Effector memory CD4-positive, alpha-beta T cell (primary cell): ENCODE data around the gene PIGL.

Experiments
- DNase-seq, 3 donors: peaks; one replicate each; pipeline ENCODE4 v3.0.0-alpha.2; 2020
- H3K27ac ChIP-seq: 2 replicates; pipeline ENCODE4 v1.7.0; 2013; ENCODE audit warnings: mild to moderate bottlenecking, low read length, moderate library complexity; ENCODE audit not compliant: insufficient read depth, poor library complexity, severe bottlenecking
- H3K27me3 ChIP-seq: replicated peaks from 2 replicates; pipeline ENCODE4 v1.7.0; 2013; ENCODE audit warnings: mild to moderate bottlenecking, low read length; ENCODE audit not compliant: insufficient read depth, control insufficient read depth, poor library complexity, severe bottlenecking
- H3K36me3 ChIP-seq: 2 replicates; pipeline ENCODE4 v1.7.0; 2013; ENCODE audit warnings: mild to moderate bottlenecking, low read length, moderate library complexity; ENCODE audit not compliant: control insufficient read depth, insufficient read depth
- H3K4me1 ChIP-seq: 2 replicates; pipeline ENCODE4 v1.7.0; 2013; ENCODE audit warnings: low read length, mild to moderate bottlenecking; ENCODE audit not compliant: control insufficient read depth, insufficient read depth, poor library complexity, severe bottlenecking
- H3K4me3 ChIP-seq: 2 replicates; pipeline ENCODE4 v1.7.0; 2013; ENCODE audit warnings: low read length, low read depth, mild to moderate bottlenecking; ENCODE audit not compliant: insufficient read depth, poor library complexity, severe bottlenecking
- H3K9me3 ChIP-seq: 2 replicates; pipeline ENCODE4 v1.7.0; 2013; ENCODE audit warnings: mild to moderate bottlenecking, low read length, moderate library complexity; ENCODE audit not compliant: control insufficient read depth

The PIGL gene

GRCh38 chr17:16361874-16362273 lies 144.9 kb downstream of the PIGL start:
- H3K9me3 ChIP-seq, result no peaks in the 10 kb centered on the region
- no peaks in the 10 kb centered on the region for H3K27me3 ChIP-seq
- no peak overlapping the region for H3K4me3 ChIP-seq
- no peaks in the 10 kb centered on the region for H3K4me1 ChIP-seq
- no peak overlapping the region for H3K27ac ChIP-seq
- no peak for DNase-seq
- H3K36me3 ChIP-seq, result no peaks in the 10 kb centered on the region

- peak; percentile 41 to 58 (median 43) for DNase-seq
- no peaks in the 10 kb centered on the region for H3K4me1 ChIP-seq
- no peak overlapping the region for H3K4me3 ChIP-seq
- no peaks in the 10 kb centered on the region for H3K9me3 ChIP-seq
- H3K27me3 ChIP-seq, result no peaks in the 10 kb centered on the region
- no peaks in the 10 kb centered on the region for H3K36me3 ChIP-seq
- H3K27ac ChIP-seq, result no peak overlapping the region
Observed at GRCh38 chr17:16363749-16364536, 146.9 kb downstream of the PIGL start.

GRCh38 chr17:16364625-16365024 lies 147.6 kb downstream of the PIGL start:
- Histone ChIP-seq H3K36me3 (no peaks in the 10 kb centered on the region), H3K4me1 (no peaks in the 10 kb centered on the region), H3K4me3 (no peak overlapping the region), H3K27me3 (no peaks in the 10 kb centered on the region), H3K9me3 (no peaks in the 10 kb centered on the region), H3K27ac (no peak overlapping the region)
- no peak for DNase-seq

GRCh38 chr17:16371742-16372141 lies 154.7 kb downstream of the PIGL start:
- Histone ChIP-seq H3K36me3 (no peaks in the 10 kb centered on the region), H3K4me1 (no peaks in the 10 kb centered on the region), H3K27me3 (no peaks in the 10 kb centered on the region), H3K9me3 (no peaks in the 10 kb centered on the region), H3K27ac (no peak overlapping the region), H3K4me3 (no peak overlapping the region)
- no peak for DNase-seq

- no peak overlapping the region for H3K27ac ChIP-seq
- H3K27me3 ChIP-seq, result no peaks in the 10 kb centered on the region
- H3K9me3 ChIP-seq, result no peaks in the 10 kb centered on the region
- H3K4me1 ChIP-seq, result no peaks in the 10 kb centered on the region
- H3K4me3 ChIP-seq, result no peak overlapping the region
- H3K36me3 ChIP-seq, result no peaks in the 10 kb centered on the region
- DNase-seq, result no peak
Observed at GRCh38 chr17:16374146-16374938, 157.3 kb downstream of the PIGL start.
